ENCODE data around the gene DEPDC5. TPM values are rescaled to one million over a fixed set of nuclear protein-coding genes. Genes with fewer than 3 reads are reported as not detected.

DEPDC5 gene
- total and polyA plus RNA-seq, 2 of the 8 experiments (the other 6 are each of a cell fraction or from before 2014, with no cell fraction given): 18.3 to 26.5 TPM

DNA sequence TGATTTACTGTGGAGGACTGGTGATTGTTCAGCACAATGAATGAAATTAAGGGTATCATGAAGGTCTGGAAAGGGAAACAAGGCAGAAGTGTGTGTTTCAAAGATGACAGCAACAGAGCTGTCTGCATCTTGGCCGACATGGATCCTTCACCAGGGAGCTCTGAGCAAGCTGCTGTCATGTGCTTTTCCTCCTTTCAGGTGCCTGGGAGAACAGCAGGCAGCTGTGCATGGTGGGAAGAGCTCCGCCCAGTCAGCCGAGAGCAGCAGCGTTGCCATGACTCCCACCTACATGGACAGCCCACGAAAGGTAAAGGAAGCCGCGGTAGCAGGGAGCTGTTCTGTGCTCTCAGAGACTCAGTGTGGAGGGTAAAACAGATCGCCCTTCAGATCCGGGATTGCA, 103.4 kb downstream of the DEPDC5 start (continued):
- TF ChIP-seq, protein P1, sequence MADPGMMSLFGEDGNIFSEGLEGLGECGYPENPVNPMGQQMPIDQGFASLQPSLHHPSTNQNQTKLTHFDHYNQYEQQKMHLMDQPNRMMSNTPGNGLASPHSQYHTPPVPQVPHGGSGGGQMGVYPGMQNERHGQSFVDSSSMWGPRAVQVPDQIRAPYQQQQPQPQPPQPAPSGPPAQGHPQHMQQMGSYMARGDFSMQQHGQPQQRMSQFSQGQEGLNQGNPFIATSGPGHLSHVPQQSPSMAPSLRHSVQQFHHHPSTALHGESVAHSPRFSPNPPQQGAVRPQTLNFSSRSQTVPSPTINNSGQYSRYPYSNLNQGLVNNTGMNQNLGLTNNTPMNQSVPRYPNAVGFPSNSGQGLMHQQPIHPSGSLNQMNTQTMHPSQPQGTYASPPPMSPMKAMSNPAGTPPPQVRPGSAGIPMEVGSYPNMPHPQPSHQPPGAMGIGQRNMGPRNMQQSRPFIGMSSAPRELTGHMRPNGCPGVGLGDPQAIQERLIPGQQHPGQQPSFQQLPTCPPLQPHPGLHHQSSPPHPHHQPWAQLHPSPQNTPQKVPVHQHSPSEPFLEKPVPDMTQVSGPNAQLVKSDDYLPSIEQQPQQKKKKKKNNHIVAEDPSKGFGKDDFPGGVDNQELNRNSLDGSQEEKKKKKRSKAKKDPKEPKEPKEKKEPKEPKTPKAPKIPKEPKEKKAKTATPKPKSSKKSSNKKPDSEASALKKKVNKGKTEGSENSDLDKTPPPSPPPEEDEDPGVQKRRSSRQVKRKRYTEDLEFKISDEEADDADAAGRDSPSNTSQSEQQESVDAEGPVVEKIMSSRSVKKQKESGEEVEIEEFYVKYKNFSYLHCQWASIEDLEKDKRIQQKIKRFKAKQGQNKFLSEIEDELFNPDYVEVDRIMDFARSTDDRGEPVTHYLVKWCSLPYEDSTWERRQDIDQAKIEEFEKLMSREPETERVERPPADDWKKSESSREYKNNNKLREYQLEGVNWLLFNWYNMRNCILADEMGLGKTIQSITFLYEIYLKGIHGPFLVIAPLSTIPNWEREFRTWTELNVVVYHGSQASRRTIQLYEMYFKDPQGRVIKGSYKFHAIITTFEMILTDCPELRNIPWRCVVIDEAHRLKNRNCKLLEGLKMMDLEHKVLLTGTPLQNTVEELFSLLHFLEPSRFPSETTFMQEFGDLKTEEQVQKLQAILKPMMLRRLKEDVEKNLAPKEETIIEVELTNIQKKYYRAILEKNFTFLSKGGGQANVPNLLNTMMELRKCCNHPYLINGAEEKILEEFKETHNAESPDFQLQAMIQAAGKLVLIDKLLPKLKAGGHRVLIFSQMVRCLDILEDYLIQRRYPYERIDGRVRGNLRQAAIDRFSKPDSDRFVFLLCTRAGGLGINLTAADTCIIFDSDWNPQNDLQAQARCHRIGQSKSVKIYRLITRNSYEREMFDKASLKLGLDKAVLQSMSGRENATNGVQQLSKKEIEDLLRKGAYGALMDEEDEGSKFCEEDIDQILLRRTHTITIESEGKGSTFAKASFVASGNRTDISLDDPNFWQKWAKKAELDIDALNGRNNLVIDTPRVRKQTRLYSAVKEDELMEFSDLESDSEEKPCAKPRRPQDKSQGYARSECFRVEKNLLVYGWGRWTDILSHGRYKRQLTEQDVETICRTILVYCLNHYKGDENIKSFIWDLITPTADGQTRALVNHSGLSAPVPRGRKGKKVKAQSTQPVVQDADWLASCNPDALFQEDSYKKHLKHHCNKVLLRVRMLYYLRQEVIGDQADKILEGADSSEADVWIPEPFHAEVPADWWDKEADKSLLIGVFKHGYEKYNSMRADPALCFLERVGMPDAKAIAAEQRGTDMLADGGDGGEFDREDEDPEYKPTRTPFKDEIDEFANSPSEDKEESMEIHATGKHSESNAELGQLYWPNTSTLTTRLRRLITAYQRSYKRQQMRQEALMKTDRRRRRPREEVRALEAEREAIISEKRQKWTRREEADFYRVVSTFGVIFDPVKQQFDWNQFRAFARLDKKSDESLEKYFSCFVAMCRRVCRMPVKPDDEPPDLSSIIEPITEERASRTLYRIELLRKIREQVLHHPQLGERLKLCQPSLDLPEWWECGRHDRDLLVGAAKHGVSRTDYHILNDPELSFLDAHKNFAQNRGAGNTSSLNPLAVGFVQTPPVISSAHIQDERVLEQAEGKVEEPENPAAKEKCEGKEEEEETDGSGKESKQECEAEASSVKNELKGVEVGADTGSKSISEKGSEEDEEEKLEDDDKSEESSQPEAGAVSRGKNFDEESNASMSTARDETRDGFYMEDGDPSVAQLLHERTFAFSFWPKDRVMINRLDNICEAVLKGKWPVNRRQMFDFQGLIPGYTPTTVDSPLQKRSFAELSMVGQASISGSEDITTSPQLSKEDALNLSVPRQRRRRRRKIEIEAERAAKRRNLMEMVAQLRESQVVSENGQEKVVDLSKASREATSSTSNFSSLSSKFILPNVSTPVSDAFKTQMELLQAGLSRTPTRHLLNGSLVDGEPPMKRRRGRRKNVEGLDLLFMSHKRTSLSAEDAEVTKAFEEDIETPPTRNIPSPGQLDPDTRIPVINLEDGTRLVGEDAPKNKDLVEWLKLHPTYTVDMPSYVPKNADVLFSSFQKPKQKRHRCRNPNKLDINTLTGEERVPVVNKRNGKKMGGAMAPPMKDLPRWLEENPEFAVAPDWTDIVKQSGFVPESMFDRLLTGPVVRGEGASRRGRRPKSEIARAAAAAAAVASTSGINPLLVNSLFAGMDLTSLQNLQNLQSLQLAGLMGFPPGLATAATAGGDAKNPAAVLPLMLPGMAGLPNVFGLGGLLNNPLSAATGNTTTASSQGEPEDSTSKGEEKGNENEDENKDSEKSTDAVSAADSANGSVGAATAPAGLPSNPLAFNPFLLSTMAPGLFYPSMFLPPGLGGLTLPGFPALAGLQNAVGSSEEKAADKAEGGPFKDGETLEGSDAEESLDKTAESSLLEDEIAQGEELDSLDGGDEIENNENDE (IDR thresholded peaks at IDR 0.05; ENCODE audit: insufficient replicate concordance, low read length): no peak
- TF ChIP-seq CREB1 (IDR thresholded peaks at IDR 0.05): no peak
- TF ChIP-seq NANOG (IDR thresholded peaks at IDR 0.05; ENCODE audit: insufficient read depth, low read depth, low read length, poor library complexity, severe bottlenecking): no peak
